GM12878 (cell line): ENCODE results near the gene TNFAIP2. TPM values are rescaled to one million over a fixed set of nuclear protein-coding genes. Genes with fewer than 3 reads are reported as not detected.
"Not testable (repeated sequence)": the region's sequence is repeated elsewhere in the genome, so short reads cannot be mapped to it uniquely, and the experiment has no call there.

Experiments
- ATAC-seq: fragments of 200-7000 bp; cut with Tn5 transposase; 3 replicates; pipeline ENCODE4 v1.9.1; 2020; ENCODE audit warnings: mild to moderate bottlenecking, moderate library complexity
- BruUV-seq: library from RNA; stranded (reverse); fragments of 400-500 nt; replicated peaks from 2 replicates; lab custom pipeline; 2021; lab: Mats Ljungman, UMichigan
- CTCF ChIA-PET: fragments of 300-600 bp; sonication (Branson Sonifier 250); formaldehyde crosslinking; extraction: SDS; loops from one replicate; lab custom pipeline; 2021; ENCODE audit warnings: inconsistent platforms; lab: Yijun Ruan, JAX
- POLR2A ChIA-PET: fragments of 350-600 bp; formaldehyde crosslinking; extraction: SDS; loops from one replicate; lab custom pipeline; 2021; ENCODE audit warnings: inconsistent platforms; lab: Charles Lee
- RAD21 ChIA-PET: fragments of 300-600 bp; sonication (Branson Sonifier 250); formaldehyde crosslinking; loops from one replicate; lab custom pipeline; 2023; ENCODE audit warnings: antibody characterized with exemption; ENCODE audit not compliant: unreplicated experiment; lab: Charles Lee
- SMC1A ChIA-PET: fragments of 300-600 bp; sonication (Branson Sonifier 250); formaldehyde crosslinking; loops from one replicate; lab custom pipeline; 2023; ENCODE audit not compliant: unreplicated experiment, uncharacterized antibody; lab: Charles Lee
- DNase-seq: peaks from one replicate; pipeline ENCODE4 v3.0.0-alpha.2; 2011; ENCODE audit warnings: low read depth, low spot score
- FAIRE-seq: peaks from 3 replicates; lab custom pipeline; 2011; peaks lifted over from hg19 to GRCh38; lab: Jason Lieb, UNC
- H2AFZ ChIP-seq: 2 replicates; pipeline ENCODE4 v1.6.0; 2011; ENCODE audit warnings: low read depth, low read length, control low read depth; ENCODE audit not compliant: control insufficient read depth
- H3K27ac ChIP-seq: 2 replicates; pipeline ENCODE4 v1.5.1; 2011; ENCODE audit warnings: control low read depth; ENCODE audit not compliant: control insufficient read depth, insufficient read depth
- H3K27me3 ChIP-seq, 2 experiments: replicated peaks in 1 of 2; 2 replicates each; pipeline versions ENCODE4 v1.6.0 to v1.6.1; 2011; ENCODE audit warnings: low read length in 1 of 2; ENCODE audit not compliant: control insufficient read depth in 2 of 2, insufficient read depth in 2 of 2
- H3K36me3 ChIP-seq, 2 experiments: 2 replicates each; pipeline ENCODE4 v1.5.1; 2011; ENCODE audit warnings: low read length in 1 of 2; ENCODE audit not compliant: control insufficient read depth in 2 of 2, insufficient read depth in 2 of 2
- H3K4me1 ChIP-seq: 2 replicates; pipeline ENCODE4 v1.6.1; 2011; ENCODE audit warnings: mild to moderate bottlenecking, low read length, moderate library complexity, mixed read lengths; ENCODE audit not compliant: control insufficient read depth, insufficient read depth
- H3K4me2 ChIP-seq: 2 replicates; pipeline ENCODE4 v1.6.0; 2011; ENCODE audit warnings: control low read depth; ENCODE audit not compliant: control insufficient read depth, insufficient read depth
- H3K4me3 ChIP-seq: fragments of 200-600 bp; sonication (generic); 2 replicates; pipeline ENCODE4 v1.5.1; 2016
- H3K79me2 ChIP-seq: 2 replicates; pipeline ENCODE4 v1.6.0; 2011; ENCODE audit warnings: low read length; ENCODE audit not compliant: control insufficient read depth, insufficient read depth
- H3K9ac ChIP-seq: 2 replicates; pipeline ENCODE4 v1.8.0; 2011; ENCODE audit warnings: low read length, control low read depth, mixed read lengths; ENCODE audit not compliant: control insufficient read depth, insufficient read depth
- H3K9me3 ChIP-seq: replicated peaks from 3 replicates; pipeline ENCODE4 v1.5.1; 2011; ENCODE audit warnings: mild to moderate bottlenecking, low read length; ENCODE audit not compliant: control insufficient read depth, insufficient read depth
- H4K20me1 ChIP-seq: 2 replicates; pipeline ENCODE4 v1.6.0; 2011; ENCODE audit not compliant: control insufficient read depth, insufficient read depth
- MEF2A ChIP-seq: IDR thresholded peaks from 2 replicates; pipeline ENCODE4 v1.6.1; 2011; ENCODE audit warnings: low read depth, mild to moderate bottlenecking, low read length, moderate library complexity; ENCODE audit not compliant: insufficient read depth
- NFYB ChIP-seq: IDR thresholded peaks from 2 replicates; pipeline ENCODE4 v1.6.1; 2011; ENCODE audit warnings: low read depth, mild to moderate bottlenecking, low read length, improper control_type of control experiment, moderate library complexity; ENCODE audit not compliant: insufficient read depth
- NR2C1 ChIP-seq: fragments of 450-650 bp; IDR thresholded peaks from 2 replicates; pipeline ENCODE4 v1.6.1; 2017; ENCODE audit warnings: antibody characterized with exemption, mild to moderate bottlenecking, moderate library complexity
- RFX5 ChIP-seq: IDR thresholded peaks from 2 replicates; pipeline ENCODE4 v1.6.1; 2011; ENCODE audit warnings: low read depth, low read length, improper control_type of control experiment
- SIN3A ChIP-seq: IDR thresholded peaks from 2 replicates; pipeline ENCODE4 v1.6.1; 2012; ENCODE audit warnings: low read depth, low read length, improper control_type of control experiment
- SMAD1 ChIP-seq: fragments of 450-650 bp; IDR thresholded peaks from 2 replicates; pipeline ENCODE4 v1.6.1; 2018; ENCODE audit warnings: mild to moderate bottlenecking, low read depth; ENCODE audit not compliant: partially characterized antibody
- SMC3 ChIP-seq: IDR thresholded peaks from 2 replicates; pipeline ENCODE4 v1.6.1; 2011; ENCODE audit warnings: low read length, improper control_type of control experiment, borderline replicate concordance
- SREBF1 ChIP-seq: IDR thresholded peaks from 2 replicates; pipeline ENCODE4 v1.6.1; 2012; ENCODE audit warnings: mild to moderate bottlenecking, low read length
- USF1 ChIP-seq: IDR thresholded peaks from 2 replicates; pipeline ENCODE4 v1.6.1; 2011; ENCODE audit warnings: borderline replicate concordance, low read depth, mild to moderate bottlenecking, moderate library complexity, mixed read lengths, low read length; ENCODE audit not compliant: insufficient read depth; ENCODE audit errors: extremely low read length
- WGBS: methylation state at CpG from one replicate; pipeline ENCODE4 v1.1.6; 2016; ENCODE audit warnings: low lambda C conversion rate; ENCODE audit not compliant: insufficient replicate concordance, insufficient coverage; ENCODE audit errors: missing lambda C conversion rate; 5-methylcytosine and 5-hydroxymethylcytosine counted together
- in situ Hi-C: fragments of 300-500 bp; cut with MboI; formaldehyde crosslinking; loops from 9 replicates; pipeline ENCODE4 v1.14.3; 2018; ENCODE audit warnings: mixed read lengths
- intact Hi-C: fragments of 100-400 bp; cut with micrococcal nuclease; formaldehyde crosslinking; loops from one replicate; pipeline ENCODE4 v1.14.2; 2022; ENCODE audit not compliant: unreplicated experiment
- polyA plus RNA-seq, 11 experiments: library from polyadenylated mRNA; depleted of rRNA in 4 of 11; unstranded in 6 of 11; stranded (reverse) in 5 of 11; fragments of >200 nt; fragmentation: Nextera tagmentation in 4 of 11; fragmentation: Illumina TruSeq in 1 of 11; extraction: Ambion mirVana in 4 of 11; extraction: Trizol in 1 of 11; gene quantifications; 1 replicate in 1 of 11; 2 replicates in 10 of 11; pipeline versions ENCODE4 v1.2.1 to v1.2.3, GENCODE V29; 2011 to 2016; ENCODE audit warnings: inconsistent platforms in 2 of 11, missing spikeins in 2 of 11, low read depth in 1 of 11
- total RNA-seq, 4 experiments: library from RNA; depleted of rRNA in 3 of 4; stranded (reverse); fragments of >200 nt in 3 of 4; fragmentation: Illumina TruSeq in 1 of 4; extraction: Trizol in 1 of 4; gene quantifications; 2 replicates each; pipeline versions ENCODE4 v1.2.1 to v1.2.3, GENCODE V29; 2013 to 2021
- TF ChIP-seq, protein P1 (sequence below): fragments of 450-650 bp; IDR thresholded peaks from 2 replicates; pipeline ENCODE4 v1.6.1; 2016; ENCODE audit warnings: mild to moderate bottlenecking, moderate library complexity, borderline replicate concordance
- TF ChIP-seq, protein P2 (sequence below): IDR thresholded peaks from 2 replicates; pipeline ENCODE4 v1.6.1; 2012; ENCODE audit warnings: low read depth, low read length, improper control_type of control experiment

TNFAIP2 gene
- total and polyA plus RNA-seq, 10 of the 15 experiments (the other 5 are each of a cell fraction or from before 2014, with no cell fraction given) = 7.1 to 150 (median 74.5) TPM

DNA sequence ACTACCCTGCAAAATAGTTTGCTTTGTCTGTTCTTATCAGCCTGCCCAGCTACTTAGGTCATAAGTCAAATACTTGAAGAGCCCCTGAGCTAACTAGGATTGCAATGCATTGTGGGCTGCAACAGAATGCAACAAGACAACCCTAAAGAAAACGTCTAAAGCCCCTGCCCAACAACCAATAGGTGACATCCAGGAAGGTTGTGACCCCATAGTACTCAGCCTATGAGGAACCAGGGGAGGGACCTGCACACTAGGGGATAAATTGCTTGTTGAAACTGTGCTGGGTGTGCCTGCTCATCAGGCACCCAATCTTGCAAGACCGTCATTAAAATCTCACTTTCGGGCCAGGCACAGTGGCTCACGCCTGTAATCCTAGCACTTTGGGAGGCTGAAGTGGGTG, 52.9 kb downstream of the TNFAIP2 start:
- FAIRE-seq, BruUV-seq, H3K9me3 ChIP-seq, H2AFZ ChIP-seq, H3K36me3 ChIP-seq, H3K79me2 ChIP-seq, SMC1A ChIA-PET, DNase-seq, in situ Hi-C loops, H3K4me3 ChIP-seq, H3K4me1 ChIP-seq, H3K27ac ChIP-seq, H4K20me1 ChIP-seq, H3K9ac ChIP-seq, intact Hi-C loops, H3K27me3 ChIP-seq, H3K4me2 ChIP-seq: not testable (repeated sequence)
- WGBS = 29% methylated on average over 4 of the region's 4 CpGs
- POLR2A ChIA-PET = interaction anchor here (0.7 kb wide), 1 partner anchor 19 kb away, joined by 3 read pairs; no protein-coding TSS in a partner anchor
- TF ChIP-seq NR2C1 (peak; percentile 54), NFYB (0 out of 2 replicates have a peak, but pooled peaks have one; percentile 35)
- peak; percentile 41 for ATAC-seq
- RAD21 ChIA-PET = interaction anchor here (1.2 kb wide), 1 partner anchor 98 kb away, joined by 3 read pairs; no protein-coding TSS in a partner anchor
- CTCF ChIA-PET = interaction anchor here (1.1 to 13.7 kb wide), 3 partner anchors 8 to 71 kb away, joined by 3 to 202 read pairs (median 5); no protein-coding TSS in a partner anchor

DNA sequence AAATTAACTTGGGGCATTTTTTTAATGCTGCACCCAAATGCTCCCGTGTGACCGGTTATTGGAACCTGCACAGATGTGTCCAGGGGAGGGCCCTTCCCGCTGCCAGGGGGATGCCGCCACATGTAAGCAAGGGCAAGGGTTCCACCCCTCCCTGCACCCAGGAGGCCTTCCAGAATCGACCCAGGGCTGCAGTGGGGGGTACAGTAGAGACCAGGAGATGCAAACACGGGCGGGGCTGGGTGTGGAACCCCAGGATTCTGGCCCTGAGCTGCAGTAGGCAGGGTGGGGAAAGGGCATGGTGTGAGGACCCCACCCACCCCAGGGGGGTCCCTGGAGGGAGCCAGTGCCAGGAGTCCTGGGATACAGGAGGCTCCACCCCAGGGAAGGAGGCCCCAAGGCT, 54.1 kb downstream of the TNFAIP2 start:
- Histone ChIP-seq H3K27ac (no peak overlapping the region), H4K20me1 (no peaks in the 10 kb centered on the region), H3K27me3 (no peaks in the 10 kb centered on the region; a peak in 1 of 4 replicates), H3K4me3 (no peak overlapping the region), H3K9me3 (no peaks in the 10 kb centered on the region; the same call in 1 of the 3 replicates), H3K79me2 (no peaks in the 10 kb centered on the region), H3K4me2 (no peak overlapping the region), H3K36me3 (no peaks in the 10 kb centered on the region), H2AFZ (no peak overlapping the region), H3K9ac (no peak overlapping the region), H3K4me1 (no peaks in the 10 kb centered on the region)
- RAD21 ChIA-PET = interaction anchor here (1.0 kb wide), 1 partner anchor 72 kb away, joined by 3 read pairs; no protein-coding TSS in a partner anchor
- ATAC-seq (no peak), FAIRE-seq (no peak), DNase-seq (no peak)
- intact Hi-C loops (no loop called here), in situ Hi-C loops (no loop called here)
- 50% methylated on average over 7 of the region's 7 CpGs for WGBS
- POLR2A ChIA-PET = no interaction called here
- CTCF ChIA-PET = interaction anchor here (13.7 kb wide), 1 partner anchor 72 kb away, joined by 202 read pairs; no protein-coding TSS in a partner anchor
- SMC1A ChIA-PET = no interaction called here
- no TSS peak for BruUV-seq
- TF ChIP-seq USF1 (no peak), MEF2A (no peak), SREBF1 (no peak), SIN3A (no peak), SMAD1 (no peak), RFX5 (no peak), SMC3 (no peak)
- TF ChIP-seq, protein P1, sequence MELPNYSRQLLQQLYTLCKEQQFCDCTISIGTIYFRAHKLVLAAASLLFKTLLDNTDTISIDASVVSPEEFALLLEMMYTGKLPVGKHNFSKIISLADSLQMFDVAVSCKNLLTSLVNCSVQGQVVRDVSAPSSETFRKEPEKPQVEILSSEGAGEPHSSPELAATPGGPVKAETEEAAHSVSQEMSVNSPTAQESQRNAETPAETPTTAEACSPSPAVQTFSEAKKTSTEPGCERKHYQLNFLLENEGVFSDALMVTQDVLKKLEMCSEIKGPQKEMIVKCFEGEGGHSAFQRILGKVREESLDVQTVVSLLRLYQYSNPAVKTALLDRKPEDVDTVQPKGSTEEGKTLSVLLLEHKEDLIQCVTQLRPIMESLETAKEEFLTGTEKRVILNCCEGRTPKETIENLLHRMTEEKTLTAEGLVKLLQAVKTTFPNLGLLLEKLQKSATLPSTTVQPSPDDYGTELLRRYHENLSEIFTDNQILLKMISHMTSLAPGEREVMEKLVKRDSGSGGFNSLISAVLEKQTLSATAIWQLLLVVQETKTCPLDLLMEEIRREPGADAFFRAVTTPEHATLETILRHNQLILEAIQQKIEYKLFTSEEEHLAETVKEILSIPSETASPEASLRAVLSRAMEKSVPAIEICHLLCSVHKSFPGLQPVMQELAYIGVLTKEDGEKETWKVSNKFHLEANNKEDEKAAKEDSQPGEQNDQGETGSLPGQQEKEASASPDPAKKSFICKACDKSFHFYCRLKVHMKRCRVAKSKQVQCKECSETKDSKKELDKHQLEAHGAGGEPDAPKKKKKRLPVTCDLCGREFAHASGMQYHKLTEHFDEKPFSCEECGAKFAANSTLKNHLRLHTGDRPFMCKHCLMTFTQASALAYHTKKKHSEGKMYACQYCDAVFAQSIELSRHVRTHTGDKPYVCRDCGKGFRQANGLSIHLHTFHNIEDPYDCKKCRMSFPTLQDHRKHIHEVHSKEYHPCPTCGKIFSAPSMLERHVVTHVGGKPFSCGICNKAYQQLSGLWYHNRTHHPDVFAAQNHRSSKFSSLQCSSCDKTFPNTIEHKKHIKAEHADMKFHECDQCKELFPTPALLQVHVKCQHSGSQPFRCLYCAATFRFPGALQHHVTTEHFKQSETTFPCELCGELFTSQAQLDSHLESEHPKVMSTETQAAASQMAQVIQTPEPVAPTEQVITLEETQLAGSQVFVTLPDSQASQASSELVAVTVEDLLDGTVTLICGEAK = no peak
- TF ChIP-seq, protein P2, sequence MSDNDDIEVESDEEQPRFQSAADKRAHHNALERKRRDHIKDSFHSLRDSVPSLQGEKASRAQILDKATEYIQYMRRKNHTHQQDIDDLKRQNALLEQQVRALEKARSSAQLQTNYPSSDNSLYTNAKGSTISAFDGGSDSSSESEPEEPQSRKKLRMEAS = no peak
